Measurements from ENCODE around the gene NHEJ1.

The NHEJ1 gene

GRCh38 chr2:219059725-219060682 is 100.6 kb downstream of the NHEJ1 start:
- no peak overlapping the region for H3K4me3 ChIP-seq (ENCODE audit: control insufficient read depth, low read depth, low read length)
- TF ChIP-seq CTCF (IDR thresholded peaks at IDR 0.05; ENCODE audit: control insufficient read depth, insufficient read depth, low read depth, low read length, missing control alignments): no peak
- no peak for DNase-seq (ENCODE audit: low read depth)

GRCh38 chr2:219059375-219059724 is 101.3 kb downstream of the NHEJ1 start:
- DNase-seq (ENCODE audit: low read depth): no peak
- no peak for TF ChIP-seq CTCF (IDR thresholded peaks at IDR 0.05; ENCODE audit: control insufficient read depth, insufficient read depth, low read depth, low read length, missing control alignments)
- no peak overlapping the region for H3K4me3 ChIP-seq (ENCODE audit: control insufficient read depth, low read depth, low read length)

GRCh38 chr2:219058541-219059374 is 101.9 kb downstream of the NHEJ1 start:
- TF ChIP-seq CTCF (IDR thresholded peaks at IDR 0.05; ENCODE audit: control insufficient read depth, insufficient read depth, low read depth, low read length, missing control alignments): no peak
- no peak for DNase-seq (ENCODE audit: low read depth)
- no peak overlapping the region for H3K4me3 ChIP-seq (ENCODE audit: control insufficient read depth, low read depth, low read length)

GRCh38 chr2:219057709-219058540 is 102.7 kb downstream of the NHEJ1 start:
- H3K4me3 ChIP-seq (ENCODE audit: control insufficient read depth, low read depth, low read length): no peak overlapping the region
- DNase-seq (ENCODE audit: low read depth): no peak
- TF ChIP-seq CTCF (IDR thresholded peaks at IDR 0.05; ENCODE audit: control insufficient read depth, insufficient read depth, low read depth, low read length, missing control alignments): peak; percentile 95

- no peak overlapping the region for H3K4me3 ChIP-seq (ENCODE audit: control insufficient read depth, low read depth, low read length)
Measured at GRCh38 chr2:219056896-219057708, 103.5 kb downstream of the NHEJ1 start.

More at GRCh38 chr2:219056896-219057708, 103.5 kb downstream of the NHEJ1 start:
- no peak for TF ChIP-seq CTCF (IDR thresholded peaks at IDR 0.05; ENCODE audit: control insufficient read depth, insufficient read depth, low read depth, low read length, missing control alignments)
- DNase-seq (ENCODE audit: low read depth): no peak
